Keratinocyte (primary cell): ENCODE data around the gene TOR4A.

ENCODE experiments used
- CTCF ChIP-seq, 3 experiments: IDR thresholded peaks in 1 of 3; conservative IDR thresholded peaks in 1 of 3; optimal IDR thresholded peaks in 1 of 3; 2 replicates in 2 of 3; 3 replicates in 1 of 3; pipeline versions ENCODE3 to v1.5.1; 2011; ENCODE audit warnings: low read length in 3 of 3, mild to moderate bottlenecking in 3 of 3, moderate library complexity in 2 of 3, control low read depth in 1 of 3, inconsistent platforms in 1 of 3; ENCODE audit not compliant: insufficient read depth in 2 of 3; ENCODE audit errors: extremely low read depth in 1 of 3
- EZH2 ChIP-seq: IDR thresholded peaks from one replicate; pipeline ENCODE4 v1.6.1; 2012; ENCODE audit warnings: inconsistent platforms, mild to moderate bottlenecking, low read length, moderate library complexity

- TF ChIP-seq CTCF (optimal IDR thresholded peaks at IDR 0.05 in 1 of 3, IDR thresholded peaks at IDR 0.05 in 1 of 3, conservative IDR thresholded peaks at IDR 0.05 in 1 of 3; ENCODE audit: extremely low read depth in 1 of 3, insufficient read depth in 2 of 3, low read length in 3 of 3) = no peak
- TF ChIP-seq EZH2 = no peak
Measured at GRCh38 chr9:137276473-137277328, 825 bp upstream of the TOR4A start.
